D341Med (cell line): ENCODE measurements around the gene TTC39B.
"Not testable (repeated sequence)": the region's sequence is repeated elsewhere in the genome, so short reads cannot be mapped to it uniquely, and the experiment has no call there.

ENCODE experiments used
- DNase-seq: peaks from one replicate; pipeline ENCODE4 v3.0.0; 2012; ENCODE audit warnings: low spot score

Gene TTC39B

GRCh38 chr9:15264918-15265317, 42.1 kb downstream of the TTC39B start:
- DNase-seq, result no peak

- no peak for DNase-seq
These were observed 44.4 kb downstream of the TTC39B start for GRCh38 chr9:15262581-15262980.

GRCh38 chr9:15256426-15256825, 50.6 kb downstream of the TTC39B start:
- DNase-seq, result no peak

- DNase-seq, result no peak
These were observed 53.2 kb downstream of the TTC39B start for GRCh38 chr9:15253786-15254185.

GRCh38 chr9:15253197-15253596, 53.8 kb downstream of the TTC39B start:
- DNase-seq, result no peak

- DNase-seq, result no peak
These were observed 57.0 kb downstream of the TTC39B start for GRCh38 chr9:15249981-15250380.

- no peak for DNase-seq
These were observed 57.8 kb downstream of the TTC39B start for GRCh38 chr9:15249042-15249818.

GRCh38 chr9:15248621-15249020, 58.4 kb downstream of the TTC39B start:
- no peak for DNase-seq

- no peak for DNase-seq
These were observed 58.9 kb downstream of the TTC39B start for GRCh38 chr9:15248081-15248480.

- DNase-seq, result no peak
These were observed 60.3 kb downstream of the TTC39B start for GRCh38 chr9:15246708-15247107.

GRCh38 chr9:15246243-15246642, 60.8 kb downstream of the TTC39B start:
- DNase-seq, result no peak

GRCh38 chr9:15244001-15244441, 63.0 kb downstream of the TTC39B start:
- no peak for DNase-seq

GRCh38 chr9:15243081-15243480, 63.9 kb downstream of the TTC39B start:
- DNase-seq, result no peak

- DNase-seq, result no peak
These were observed 66.1 kb downstream of the TTC39B start for GRCh38 chr9:15240927-15241326.

- no peak for DNase-seq
These were observed 67.2 kb downstream of the TTC39B start for GRCh38 chr9:15239816-15240215.

GRCh38 chr9:15238646-15239045, 68.4 kb downstream of the TTC39B start:
- no peak for DNase-seq

- DNase-seq, result no peak
These were observed 71.4 kb downstream of the TTC39B start for GRCh38 chr9:15235658-15236057.

GRCh38 chr9:15233941-15234490, 73.0 kb downstream of the TTC39B start:
- DNase-seq, result not testable (repeated sequence)

GRCh38 chr9:15232706-15233280, 74.2 kb downstream of the TTC39B start:
- not testable (repeated sequence) for DNase-seq

- peak; percentile 68 for DNase-seq
These were observed 75.0 kb downstream of the TTC39B start for GRCh38 chr9:15231788-15232635.

GRCh38 chr9:15229409-15229808, 77.6 kb downstream of the TTC39B start:
- no peak for DNase-seq

- no peak for DNase-seq
These were observed 79.5 kb downstream of the TTC39B start for GRCh38 chr9:15227491-15227890.
